RWPE1 (cell line): ENCODE results near the gene TIGD1.

ENCODE experiments used
- CTCF ChIA-PET: fragments of 350-600 bp; sonication (Branson Sonifier 250); formaldehyde crosslinking; extraction: SDS; loops from one replicate; lab custom pipeline; 2021; lab: Yijun Ruan, JAX
- POLR2A ChIA-PET: fragments of 400-600 bp; formaldehyde crosslinking; extraction: SDS; loops from one replicate; lab custom pipeline; 2020; ENCODE audit warnings: antibody characterized with exemption; ENCODE audit not compliant: low non-redundant PET; lab: Yijun Ruan, JAX
- DNase-seq: peaks from one replicate; pipeline ENCODE4 v3.0.0; 2012; ENCODE audit warnings: low spot score
- H3K27ac ChIP-seq: fragments of 450-650 bp; 2 replicates; pipeline ENCODE4 v1.5.1; 2017
- TF ChIP-seq, protein P1 (sequence below): fragments of 450-650 bp; conservative IDR thresholded peaks from 2 replicates; pipeline ENCODE4 v1.5.1; 2017; ENCODE audit warnings: low read depth, mild to moderate bottlenecking

Gene TIGD1

DNA sequence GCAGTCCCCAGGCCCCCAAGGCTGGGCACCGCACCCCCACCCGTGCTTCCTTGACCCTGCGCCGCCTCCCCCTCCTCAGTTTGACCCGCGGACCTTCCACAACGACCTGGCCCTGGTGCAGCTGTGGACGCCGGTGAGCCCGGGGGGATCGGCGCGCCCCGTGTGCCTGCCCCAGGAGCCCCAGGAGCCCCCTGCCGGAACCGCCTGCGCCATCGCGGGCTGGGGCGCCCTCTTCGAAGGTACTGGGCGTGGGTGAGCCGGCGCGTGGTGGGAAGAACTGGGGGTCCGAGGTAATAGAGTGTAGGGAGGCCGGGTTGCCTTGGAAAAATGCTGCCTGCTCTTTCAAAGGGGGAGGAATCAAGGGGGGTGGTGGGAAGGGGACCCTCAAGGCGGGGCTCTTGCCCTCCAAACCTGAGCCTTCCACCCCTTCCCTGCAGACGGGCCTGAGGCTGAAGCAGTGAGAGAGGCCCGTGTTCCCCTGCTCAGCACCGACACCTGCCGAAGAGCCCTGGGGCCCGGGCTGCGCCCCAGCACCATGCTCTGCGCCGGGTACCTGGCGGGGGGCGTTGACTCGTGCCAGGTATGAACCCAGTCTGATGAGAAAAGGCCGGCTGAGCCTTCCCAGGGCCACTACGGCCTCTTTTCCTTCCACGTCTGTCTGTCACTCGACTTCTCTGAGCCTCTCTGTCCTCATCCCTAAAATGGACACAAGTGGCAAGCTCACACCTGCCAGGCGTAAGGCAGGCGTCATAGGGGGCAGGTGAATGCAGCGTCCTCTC lies 27.5 kb downstream of the TIGD1 start:
- CTCF ChIA-PET: interaction anchor here (0.5 to 3.2 kb wide), 11 partner anchors 10 to 617 kb away, joined by 3 to 24 read pairs (median 5); partner anchors contain the start of genes CHRNG, EIF4E2 and TIGD1
- no peak for DNase-seq
- POLR2A ChIA-PET: no interaction called here
- H3K27ac ChIP-seq: no peak overlapping the region
- TF ChIP-seq, protein P1, sequence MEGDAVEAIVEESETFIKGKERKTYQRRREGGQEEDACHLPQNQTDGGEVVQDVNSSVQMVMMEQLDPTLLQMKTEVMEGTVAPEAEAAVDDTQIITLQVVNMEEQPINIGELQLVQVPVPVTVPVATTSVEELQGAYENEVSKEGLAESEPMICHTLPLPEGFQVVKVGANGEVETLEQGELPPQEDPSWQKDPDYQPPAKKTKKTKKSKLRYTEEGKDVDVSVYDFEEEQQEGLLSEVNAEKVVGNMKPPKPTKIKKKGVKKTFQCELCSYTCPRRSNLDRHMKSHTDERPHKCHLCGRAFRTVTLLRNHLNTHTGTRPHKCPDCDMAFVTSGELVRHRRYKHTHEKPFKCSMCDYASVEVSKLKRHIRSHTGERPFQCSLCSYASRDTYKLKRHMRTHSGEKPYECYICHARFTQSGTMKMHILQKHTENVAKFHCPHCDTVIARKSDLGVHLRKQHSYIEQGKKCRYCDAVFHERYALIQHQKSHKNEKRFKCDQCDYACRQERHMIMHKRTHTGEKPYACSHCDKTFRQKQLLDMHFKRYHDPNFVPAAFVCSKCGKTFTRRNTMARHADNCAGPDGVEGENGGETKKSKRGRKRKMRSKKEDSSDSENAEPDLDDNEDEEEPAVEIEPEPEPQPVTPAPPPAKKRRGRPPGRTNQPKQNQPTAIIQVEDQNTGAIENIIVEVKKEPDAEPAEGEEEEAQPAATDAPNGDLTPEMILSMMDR: no peak

DNA sequence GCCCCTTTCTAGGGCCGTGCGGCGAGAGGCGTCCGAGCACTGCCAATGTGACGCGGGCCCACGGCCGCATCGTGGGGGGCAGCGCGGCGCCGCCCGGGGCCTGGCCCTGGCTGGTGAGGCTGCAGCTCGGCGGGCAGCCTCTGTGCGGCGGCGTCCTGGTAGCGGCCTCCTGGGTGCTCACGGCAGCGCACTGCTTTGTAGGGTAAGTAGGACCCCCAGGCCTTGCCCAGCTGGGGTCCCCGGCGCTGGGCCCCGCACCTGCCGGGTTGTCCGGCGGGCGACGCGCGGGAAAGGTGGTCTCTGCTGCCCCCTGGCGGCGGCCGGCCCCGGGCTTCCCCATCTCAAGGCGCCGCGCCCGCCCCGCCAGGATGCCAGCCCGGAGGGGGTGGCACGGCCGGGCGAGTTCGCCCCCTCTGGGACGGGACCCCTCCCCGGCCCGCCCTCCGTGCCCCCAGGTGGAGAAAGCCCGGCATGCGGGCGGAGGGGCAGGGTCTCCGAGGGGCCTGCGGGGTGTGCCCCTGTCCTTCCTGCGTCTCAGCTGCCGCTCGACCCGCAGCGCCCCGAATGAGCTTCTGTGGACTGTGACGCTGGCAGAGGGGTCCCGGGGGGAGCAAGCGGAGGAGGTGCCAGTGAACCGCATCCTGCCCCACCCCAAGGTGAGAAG lies 28.3 kb downstream of the TIGD1 start:
- DNase-seq: peak; percentile 71
- ChIA-PET CTCF (interaction anchor here (0.5 to 3.2 kb wide), 9 partner anchors 10 to 186 kb away, joined by 3 to 24 read pairs (median 6); partner anchors contain the start of genes CHRNG, EIF4E2 and TIGD1), POLR2A (no interaction called here)
- TF ChIP-seq, protein P1: peak; percentile 91
- no peak overlapping the region for H3K27ac ChIP-seq

DNA sequence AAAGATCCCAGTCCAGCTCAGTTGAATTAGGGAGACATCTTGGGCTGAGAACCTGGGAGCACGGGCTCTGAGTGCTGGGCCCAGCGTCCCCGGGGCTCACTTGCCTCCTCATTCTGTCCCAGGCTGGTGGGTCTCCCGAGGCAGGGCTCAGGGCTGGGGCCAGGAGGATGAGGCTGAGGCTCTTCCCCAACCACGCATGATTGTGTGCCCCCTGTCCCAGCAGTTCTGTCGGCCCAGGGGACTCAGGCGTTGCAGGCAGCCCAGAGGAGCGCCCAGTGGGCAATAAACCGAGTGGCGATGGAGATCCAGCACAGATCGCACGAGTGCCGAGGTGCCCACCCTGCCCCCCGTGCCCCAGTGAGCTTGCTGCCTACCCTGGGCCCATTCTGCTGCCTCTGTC lies 29.3 kb downstream of the TIGD1 start:
- TF ChIP-seq, protein P1: no peak
- CTCF ChIA-PET: interaction anchor here (0.6 to 3.2 kb wide), 5 partner anchors 9 to 133 kb away, joined by 3 to 24 read pairs (median 9); no protein-coding TSS in a partner anchor
- POLR2A ChIA-PET: no interaction called here
- H3K27ac ChIP-seq: no peak overlapping the region
- no peak for DNase-seq

DNA sequence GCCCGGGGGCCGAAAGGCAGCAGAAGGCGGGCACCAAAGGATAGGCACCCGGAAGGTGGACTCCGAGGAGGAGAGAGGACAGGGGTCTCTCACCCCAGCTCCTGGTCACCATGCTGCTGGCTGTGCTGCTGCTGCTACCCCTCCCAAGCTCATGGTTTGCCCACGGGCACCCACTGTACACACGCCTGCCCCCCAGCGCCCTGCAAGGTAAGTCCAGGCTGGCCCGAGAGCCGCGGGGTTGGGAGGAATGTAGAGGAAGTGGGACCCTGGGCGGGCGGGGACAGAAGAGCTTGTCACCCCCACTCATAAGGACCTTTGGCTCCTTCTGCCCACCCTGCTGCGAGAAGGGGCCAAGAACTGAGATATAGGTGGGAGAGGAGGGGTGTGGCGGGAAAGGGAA lies 29.9 kb downstream of the TIGD1 start:
- ChIA-PET POLR2A (no interaction called here), CTCF (interaction anchor here (0.6 to 2.4 kb wide), 4 partner anchors 10 to 134 kb away, joined by 3 to 9 read pairs (median 4); no protein-coding TSS in a partner anchor)
- TF ChIP-seq, protein P1: no peak
- DNase-seq: no peak
- no peak overlapping the region for H3K27ac ChIP-seq

DNA sequence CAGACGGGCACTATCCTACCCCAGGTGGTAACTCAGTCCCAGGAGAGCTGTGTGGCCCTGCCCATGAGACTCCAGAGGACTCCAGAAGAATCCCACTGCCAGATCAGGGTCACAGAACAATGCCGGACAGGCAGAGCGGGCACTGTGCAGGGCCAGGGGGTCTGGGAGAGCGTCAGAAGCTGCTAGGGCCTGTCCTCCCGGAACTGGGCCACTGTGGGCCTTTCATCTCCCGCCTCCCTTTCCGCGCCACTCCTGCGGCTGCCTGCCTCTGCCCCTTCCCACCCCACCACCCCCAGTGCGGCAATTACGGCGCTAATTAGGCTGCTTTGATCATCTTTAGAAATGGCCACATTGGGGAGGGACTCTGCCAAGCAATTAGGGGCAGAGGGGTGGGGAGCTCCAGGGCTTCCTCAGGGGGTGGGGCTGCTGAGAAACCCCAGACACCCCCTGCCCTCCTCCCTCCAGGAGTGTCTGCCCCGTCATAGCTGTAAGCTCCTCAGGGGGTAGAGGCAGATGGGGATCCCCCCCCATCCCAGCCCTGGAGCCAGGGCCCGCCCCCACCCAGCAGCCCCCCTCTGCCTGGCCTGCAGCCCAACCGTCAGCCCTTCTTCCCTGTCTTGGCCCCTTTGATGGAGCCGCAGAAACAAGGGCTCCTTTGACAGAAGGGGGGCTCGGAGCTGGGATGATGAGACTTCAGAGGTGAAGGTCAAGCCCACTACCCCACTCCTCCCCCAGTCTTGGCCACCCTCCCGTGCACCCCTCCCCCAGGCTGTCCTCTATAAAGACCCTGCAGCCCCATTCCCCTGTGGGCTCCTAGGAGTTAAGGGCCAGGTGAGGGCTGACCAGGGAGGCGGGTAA lies 30.5 kb downstream of the TIGD1 start, which contains the start of gene PRSS56:
Gene PRSS56 (plus strand): TSS at position 808 of the 858 bp plus-strand sequence. CDS start 211 bp downstream, outside the sequence.
- POLR2A ChIA-PET: no interaction called here
- DNase-seq: no peak
- CTCF ChIA-PET: interaction anchor here (0.6 to 0.8 kb wide), 2 partner anchors 80 to 83 kb away, joined by 3 to 4 read pairs; no protein-coding TSS in a partner anchor
- TF ChIP-seq, protein P1: no peak
- no peak within 1 kb of the TSS for H3K27ac ChIP-seq
